Liver (tissue), 9 donors: ENCODE results near the gene NKX2-1. TPM values are rescaled to one million over a fixed set of nuclear protein-coding genes. Genes with fewer than 3 reads are reported as not detected.

Experiments
- DNase-seq: peaks from one replicate; pipeline ENCODE4 v3.0.0-alpha.2; 2017; ENCODE audit warnings: low spot score
- H3K27ac ChIP-seq, 2 donors: one replicate each; pipeline ENCODE4 v1.7.0; 2013; ENCODE audit warnings: inconsistent platforms in 2 of 2, low read length in 2 of 2, control low read depth in 1 of 2, low read depth in 1 of 2, mild to moderate bottlenecking in 1 of 2
- H3K27me3 ChIP-seq, 4 donors: one replicate each; pipeline versions ENCODE4 v1.6.1 to v1.7.0; 2013; ENCODE audit warnings: low read length in 3 of 4, inconsistent platforms in 1 of 4, mild to moderate bottlenecking in 1 of 4, moderate library complexity in 1 of 4; ENCODE audit not compliant: control insufficient read depth in 4 of 4, insufficient read depth in 4 of 4
- H3K36me3 ChIP-seq, 4 donors: one replicate each; pipeline versions ENCODE4 v1.6.1 to v1.7.0; 2013; ENCODE audit warnings: low read length in 3 of 4, mild to moderate bottlenecking in 3 of 4, low read depth in 1 of 4, moderate library complexity in 1 of 4; ENCODE audit not compliant: control insufficient read depth in 4 of 4, insufficient read depth in 3 of 4
- H3K4me1 ChIP-seq, 4 donors: one replicate each; pipeline versions ENCODE4 v1.6.1 to v1.7.0; 2013; ENCODE audit warnings: low read length in 3 of 4, mild to moderate bottlenecking in 3 of 4, moderate library complexity in 1 of 4; ENCODE audit not compliant: control insufficient read depth in 4 of 4, insufficient read depth in 4 of 4
- H3K4me3 ChIP-seq, 3 donors: one replicate each; pipeline versions ENCODE4 v1.6.1 to v1.7.0; 2013; ENCODE audit warnings: low read length in 3 of 3, control low read depth in 1 of 3, low read depth in 1 of 3, mild to moderate bottlenecking in 1 of 3
- H3K9ac ChIP-seq, 2 donors: one replicate each; pipeline ENCODE4 v1.7.0; 2013; ENCODE audit warnings: low read length in 2 of 2, mild to moderate bottlenecking in 2 of 2, moderate library complexity in 2 of 2, control low read depth in 1 of 2, low read depth in 1 of 2
- H3K9me3 ChIP-seq, 4 donors: one replicate each; pipeline versions ENCODE4 v1.6.1 to v1.7.0; 2013; ENCODE audit warnings: low read length in 3 of 4; ENCODE audit not compliant: control insufficient read depth in 4 of 4
- CTCF ChIP-seq: fragments of 150-350 bp; IDR thresholded peaks from 2 replicates; pipeline ENCODE4 v1.5.1; 2017; ENCODE audit warnings: improper control_type of control experiment, low read depth, low read length; ENCODE audit not compliant: missing input control
- EGR1 ChIP-seq, 2 donors: IDR thresholded peaks; 2 replicates each; pipeline ENCODE4 v1.6.1; 2016 to 2018; ENCODE audit warnings: antibody characterized with exemption in 2 of 2, low read depth in 2 of 2
- FOXA1 ChIP-seq: IDR thresholded peaks from 2 replicates; pipeline ENCODE4 v1.6.1; 2016; ENCODE audit warnings: antibody characterized with exemption
- FOXA2 ChIP-seq: IDR thresholded peaks from 2 replicates; pipeline ENCODE4 v1.6.1; 2016; ENCODE audit warnings: antibody characterized with exemption
- GABPA ChIP-seq, 2 donors: IDR thresholded peaks in 1 of 2; conservative IDR thresholded peaks in 1 of 2; 2 replicates each; pipeline ENCODE4 v1.6.1; 2016; ENCODE audit warnings: antibody characterized with exemption in 2 of 2, mild to moderate bottlenecking in 1 of 2, moderate library complexity in 1 of 2
- HNF4A ChIP-seq, 2 donors: conservative IDR thresholded peaks; 2 replicates each; pipeline ENCODE4 v1.6.1; 2016; ENCODE audit warnings: antibody characterized with exemption in 2 of 2, mild to moderate bottlenecking in 2 of 2
- HNF4G ChIP-seq: IDR thresholded peaks from 2 replicates; pipeline ENCODE4 v1.6.1; 2016; ENCODE audit warnings: antibody characterized with exemption
- JUND ChIP-seq, 2 donors: IDR thresholded peaks; 2 replicates each; pipeline ENCODE4 v1.6.1; 2016; ENCODE audit warnings: antibody characterized with exemption in 2 of 2
- NR2F2 ChIP-seq: IDR thresholded peaks from 2 replicates; pipeline ENCODE4 v1.6.1; 2016; ENCODE audit warnings: antibody characterized with exemption
- RAD21 ChIP-seq, 2 donors: IDR thresholded peaks; 2 replicates each; pipeline ENCODE4 v1.6.1; 2016; ENCODE audit warnings: antibody characterized with exemption in 2 of 2, mild to moderate bottlenecking in 2 of 2
- REST ChIP-seq: IDR thresholded peaks from 2 replicates; pipeline ENCODE4 v1.6.1; 2016; ENCODE audit warnings: antibody characterized with exemption, mild to moderate bottlenecking
- RXRA ChIP-seq, 2 donors: IDR thresholded peaks; 2 replicates each; pipeline ENCODE4 v1.6.1; 2017 to 2018; ENCODE audit warnings: antibody characterized with exemption in 2 of 2, mild to moderate bottlenecking in 1 of 2
- SP1 ChIP-seq: IDR thresholded peaks from 2 replicates; pipeline ENCODE4 v1.6.1; 2018; ENCODE audit warnings: antibody characterized with exemption, mild to moderate bottlenecking
- TAF1 ChIP-seq: conservative IDR thresholded peaks from 2 replicates; pipeline ENCODE4 v1.6.1; 2016; ENCODE audit warnings: antibody characterized with exemption, mild to moderate bottlenecking
- YY1 ChIP-seq: IDR thresholded peaks from 2 replicates; pipeline ENCODE4 v1.6.1; 2016; ENCODE audit warnings: antibody characterized with exemption, mild to moderate bottlenecking
- ZBTB33 ChIP-seq: IDR thresholded peaks from 2 replicates; pipeline ENCODE4 v1.6.1; 2016; ENCODE audit warnings: antibody characterized with exemption
- WGBS: extraction: QIAGEN DNeasy Blood & Tissue Kit; methylation state at CpG from one replicate; pipeline ENCODE4 v1.1.7; 2013; 5-methylcytosine and 5-hydroxymethylcytosine counted together
- polyA plus RNA-seq, 2 donors: library from polyadenylated mRNA; stranded (reverse) in 1 of 2; unstranded in 1 of 2; fragments of 200-250 nt in 1 of 2; fragments of >200 nt in 1 of 2; fragmentation: Nextera tagmentation in 1 of 2; extraction: Ambion mirVana in 1 of 2; gene quantifications; one replicate each; pipeline versions ENCODE4 v1.2.1 to v1.2.3, GENCODE V29; 2013 to 2015
- total RNA-seq, 2 donors: library from RNA; depleted of rRNA; stranded (reverse); fragments of >200 nt; gene quantifications; one replicate each; pipeline ENCODE4 v1.2.3, GENCODE V29; 2014
- TF ChIP-seq, protein P1 (sequence below): IDR thresholded peaks from 2 replicates; pipeline ENCODE4 v1.6.1; 2016; ENCODE audit warnings: antibody characterized with exemption
- TF ChIP-seq, protein P2 (sequence below): IDR thresholded peaks from 2 replicates; pipeline ENCODE4 v1.6.1; 2016; ENCODE audit warnings: antibody characterized with exemption
- donor health status: healthy.
- donor health status: healthy.
- donor health status: healthy.
- donor health status: healthy.
- donor health status: healthy.

Gene NKX2-1
- total and polyA plus RNA-seq, 4 donors = not detected

GRCh38 chr14:36522347-36522971 lies 2.4 kb upstream of the NKX2-1 start (continued):
- TF ChIP-seq REST = no peak
- no peak for TF ChIP-seq HNF4G
- no peak for TF ChIP-seq EGR1 (IDR thresholded peaks at IDR 0.05; ENCODE audit: low read depth in 2 of 2)
- TF ChIP-seq GABPA (IDR thresholded peaks at IDR 0.05 in 1 of 2, conservative IDR thresholded peaks at IDR 0.05 in 1 of 2) = no peak
- TF ChIP-seq TAF1 = no peak

DNA sequence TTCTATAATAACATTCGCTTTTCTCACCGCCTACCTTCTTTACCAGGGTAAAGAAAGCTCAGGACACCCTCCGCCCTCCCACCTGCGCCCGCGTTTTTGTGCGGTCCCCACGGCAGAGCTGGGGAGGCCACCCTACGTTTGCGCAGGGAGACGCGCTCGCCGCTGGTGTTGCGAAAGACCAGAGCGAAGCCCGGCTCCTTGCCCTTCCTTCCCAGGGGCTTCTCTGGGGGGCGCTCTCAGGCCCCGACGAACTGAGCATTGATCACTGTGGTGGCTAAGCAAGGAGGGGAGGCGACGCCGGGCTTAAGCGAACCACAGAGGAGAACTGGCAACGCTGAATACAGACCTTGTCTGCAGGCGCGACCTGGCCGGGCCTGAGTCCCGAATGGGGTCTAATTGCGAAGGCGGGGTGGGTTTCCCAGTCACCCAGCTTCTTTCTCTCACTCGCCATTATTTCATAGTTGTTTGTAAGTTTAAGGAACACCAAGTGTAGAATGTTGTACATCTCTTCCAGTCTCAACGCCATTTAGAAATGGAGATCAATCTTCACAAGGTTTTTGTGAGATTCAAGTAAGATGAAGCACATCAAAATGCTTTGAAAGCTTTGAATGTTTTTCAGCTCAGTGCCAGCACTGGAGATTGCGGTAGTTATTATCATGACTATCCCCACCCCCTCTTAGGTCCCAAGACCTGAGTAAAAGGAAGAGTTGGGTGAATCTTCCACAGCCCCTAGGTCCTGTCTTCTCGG lies 1.7 kb upstream of the NKX2-1 start:
- H3K27ac ChIP-seq = no peak overlapping the region
- no peak for TF ChIP-seq HNF4G
- no peak for TF ChIP-seq EGR1 (IDR thresholded peaks at IDR 0.05; ENCODE audit: low read depth in 2 of 2)
- no peak for TF ChIP-seq HNF4A (conservative IDR thresholded peaks at IDR 0.05)
- TF ChIP-seq, protein P1, sequence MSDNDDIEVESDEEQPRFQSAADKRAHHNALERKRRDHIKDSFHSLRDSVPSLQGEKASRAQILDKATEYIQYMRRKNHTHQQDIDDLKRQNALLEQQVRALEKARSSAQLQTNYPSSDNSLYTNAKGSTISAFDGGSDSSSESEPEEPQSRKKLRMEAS = no peak
- no peak for TF ChIP-seq FOXA1
- TF ChIP-seq YY1 = no peak
- TF ChIP-seq CTCF = no peak
- no peak for TF ChIP-seq NR2F2
- no peak for TF ChIP-seq TAF1
- no peak for TF ChIP-seq FOXA2
- no peak for TF ChIP-seq JUND (IDR thresholded peaks at IDR 0.05)
- no peak for TF ChIP-seq RAD21 (IDR thresholded peaks at IDR 0.05)
- TF ChIP-seq RXRA (IDR thresholded peaks at IDR 0.05) = no peak
- no peak for TF ChIP-seq REST
- TF ChIP-seq, protein P2, sequence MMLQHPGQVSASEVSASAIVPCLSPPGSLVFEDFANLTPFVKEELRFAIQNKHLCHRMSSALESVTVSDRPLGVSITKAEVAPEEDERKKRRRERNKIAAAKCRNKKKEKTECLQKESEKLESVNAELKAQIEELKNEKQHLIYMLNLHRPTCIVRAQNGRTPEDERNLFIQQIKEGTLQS = no peak
- no peak for TF ChIP-seq GABPA (IDR thresholded peaks at IDR 0.05 in 1 of 2, conservative IDR thresholded peaks at IDR 0.05 in 1 of 2)
- no peak for TF ChIP-seq ZBTB33
- no peak for TF ChIP-seq SP1
- H3K36me3 ChIP-seq = no peaks in the 10 kb centered on the region
- H3K9me3 ChIP-seq = no peaks in the 10 kb centered on the region
- peaks cover 7 to 45% (median 34%) of the 10 kb centered on the region in 4 donors for H3K27me3 ChIP-seq
- no peak for DNase-seq
- peaks cover 18 to 69% (median 46%) of the 10 kb centered on the region in 4 donors for H3K4me1 ChIP-seq
- WGBS = 10% methylated on average over 35 of the region's 35 CpGs
- H3K4me3 ChIP-seq = no peak overlapping the region
- no peak overlapping the region for H3K9ac ChIP-seq
